Neural cell (in vitro differentiated cells): ENCODE data around the gene TSEN54.

Source experiments
- CTCF ChIP-seq: fragments of 450-650 bp; IDR thresholded peaks from 2 replicates; pipeline ENCODE4 v1.5.1; 2014; ENCODE audit warnings: antibody characterized with exemption, mild to moderate bottlenecking, moderate library complexity; ENCODE audit not compliant: poor library complexity, severe bottlenecking
- EP300 ChIP-seq: fragments of 450-650 bp; conservative IDR thresholded peaks from 2 replicates; pipeline ENCODE4 v1.6.1; 2014; ENCODE audit warnings: antibody characterized with exemption, mild to moderate bottlenecking, moderate library complexity; ENCODE audit not compliant: poor library complexity, severe bottlenecking
- EZH2 ChIP-seq: fragments of 200-600, 300-800 bp; shearing (Covaris generic), sonication (generic); IDR thresholded peaks from 2 replicates; pipeline ENCODE4 v1.6.1; 2014; ENCODE audit warnings: antibody characterized with exemption, low read length, borderline replicate concordance, mild to moderate bottlenecking; ENCODE audit not compliant: insufficient read depth, poor library complexity, severe bottlenecking
- POLR2AphosphoS5 ChIP-seq: IDR thresholded peaks from 2 replicates; pipeline ENCODE4 v1.6.1; 2012
- REST ChIP-seq: IDR thresholded peaks from 2 replicates; pipeline ENCODE4 v1.6.1; 2012; ENCODE audit warnings: borderline replicate concordance

GRCh38 chr17:75555679-75556153 is 39.4 kb downstream of the TSEN54 start:
- TF ChIP-seq CTCF, result no peak
- no peak for TF ChIP-seq POLR2AphosphoS5
- TF ChIP-seq EZH2, result no peak
- no peak for TF ChIP-seq EP300
- no peak for TF ChIP-seq REST
